Fibroblast of pulmonary artery (primary cell): ENCODE data around the gene CD8B.

Source experiments
- DNase-seq: peaks from one replicate; pipeline ENCODE4 v3.0.0-alpha.2; 2010; ENCODE audit warnings: low read depth
- H3K4me3 ChIP-seq: replicated peaks from 2 replicates; pipeline ENCODE4 v1.5.1; 2011; ENCODE audit warnings: low read depth, mild to moderate bottlenecking, control low read depth, low read length, moderate library complexity
- CTCF ChIP-seq: IDR thresholded peaks from 2 replicates; pipeline ENCODE4 v1.5.1; 2011; ENCODE audit warnings: mild to moderate bottlenecking, control low read depth, low read length, inconsistent platforms; ENCODE audit errors: missing control alignments

CD8B gene

GRCh38 chr2:86825036-86825692 is 36.5 kb downstream of the CD8B start:
- no peak for TF ChIP-seq CTCF
- no peak overlapping the region for H3K4me3 ChIP-seq
- DNase-seq, result no peak

- no peak overlapping the region for H3K4me3 ChIP-seq
- no peak for DNase-seq
- no peak for TF ChIP-seq CTCF
These were observed 38.9 kb downstream of the CD8B start for GRCh38 chr2:86822668-86823345.

DNA sequence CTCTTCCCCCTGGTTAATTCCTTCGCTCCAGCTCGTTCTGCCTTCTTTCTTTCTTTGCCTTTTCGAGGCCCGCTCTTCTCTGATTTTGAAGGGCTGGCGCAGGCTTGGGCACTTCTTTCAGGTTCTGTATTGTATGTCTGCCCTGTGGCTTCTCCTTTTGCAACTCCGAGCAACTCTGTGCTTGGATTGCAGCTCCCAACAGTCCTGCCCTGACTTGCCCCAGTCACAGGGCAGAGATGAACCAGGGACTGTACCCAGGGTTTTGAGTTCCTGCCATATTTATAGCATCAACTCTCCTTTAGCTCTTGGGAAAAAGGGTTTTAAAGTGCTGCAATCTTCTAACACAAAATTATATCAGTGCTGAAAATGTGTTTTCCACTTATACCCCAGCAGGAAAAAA is 39.8 kb downstream of the CD8B start:
- TF ChIP-seq CTCF, result no peak
- no peak overlapping the region for H3K4me3 ChIP-seq
- no peak for DNase-seq

DNA sequence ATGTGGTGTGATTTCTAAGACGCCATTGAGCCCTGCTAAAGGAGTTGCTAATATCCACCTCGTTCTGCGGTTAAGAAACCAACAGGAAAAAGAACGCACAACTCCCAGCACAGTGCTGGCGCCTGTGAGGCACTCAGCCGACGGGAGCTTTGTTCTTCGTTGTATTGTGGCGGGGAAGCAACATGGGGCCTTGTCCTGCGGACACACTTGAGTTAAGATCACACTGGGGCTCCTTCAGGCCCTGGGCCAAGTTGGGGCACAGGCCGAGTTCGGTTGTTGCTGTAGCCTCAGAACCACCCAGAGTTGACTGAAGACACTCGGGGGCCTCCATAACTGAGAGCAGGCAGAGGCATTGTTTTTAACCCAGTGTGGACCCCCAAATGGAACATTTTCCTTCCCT is 40.4 kb downstream of the CD8B start:
- DNase-seq, result no peak
- no peak for TF ChIP-seq CTCF
- H3K4me3 ChIP-seq, result no peak overlapping the region

DNA sequence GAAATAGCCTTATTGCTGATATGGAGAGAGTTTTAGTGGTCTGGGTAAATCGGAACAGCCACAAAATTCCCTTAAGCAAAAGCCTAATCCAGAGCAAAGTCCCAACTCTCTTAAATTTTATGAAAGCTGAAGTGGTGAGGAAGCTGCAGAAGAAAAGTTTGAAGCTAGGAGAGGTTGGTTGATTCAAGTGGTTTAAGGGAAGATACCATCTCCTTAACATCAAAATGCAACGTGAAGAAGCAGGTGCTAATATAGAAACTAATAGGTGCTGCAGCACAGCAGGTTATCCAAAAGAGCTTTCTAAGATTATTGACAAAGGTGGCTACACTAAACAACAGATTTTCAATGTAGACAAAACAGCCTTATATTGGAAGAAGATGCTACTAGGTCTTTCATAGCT is 42.7 kb downstream of the CD8B start:
- H3K4me3 ChIP-seq, result no peak overlapping the region
- no peak for DNase-seq
- no peak for TF ChIP-seq CTCF

DNA sequence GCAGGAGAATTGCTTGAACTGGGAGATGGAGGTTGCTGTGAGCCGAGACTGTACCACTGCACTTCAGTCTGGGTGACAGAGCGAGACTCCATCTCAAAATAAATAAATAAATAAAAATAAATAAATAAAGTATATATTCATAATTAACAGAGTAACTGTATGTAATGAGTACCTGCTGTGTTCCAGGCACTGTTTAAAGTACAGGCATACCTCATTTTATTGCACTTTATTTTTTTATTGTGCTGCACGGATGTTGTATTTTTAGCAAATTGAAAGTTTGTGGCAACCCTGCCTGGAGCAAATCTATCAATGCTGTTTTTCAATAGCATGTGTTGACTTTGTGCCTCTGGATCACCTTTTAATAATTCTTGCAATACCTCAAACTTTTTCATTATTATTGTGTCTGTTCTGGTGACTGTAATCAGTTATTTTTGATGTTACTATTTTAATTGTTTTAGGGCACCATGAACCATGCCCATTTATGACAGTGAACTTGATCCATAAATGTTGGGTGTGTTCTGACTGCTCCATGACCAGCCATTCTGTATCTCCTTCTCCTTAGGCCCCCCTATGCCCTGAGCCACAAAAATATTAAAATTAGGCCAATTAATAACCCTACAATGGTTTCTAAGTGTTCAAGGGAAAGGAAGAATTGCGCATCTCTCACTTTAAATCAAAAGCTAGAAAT is 43.4 kb downstream of the CD8B start:
- no peak for TF ChIP-seq CTCF
- no peak overlapping the region for H3K4me3 ChIP-seq
- no peak for DNase-seq
